Measurements from ENCODE around the gene GADD45B.
"Not testable (repeated sequence)": the region's sequence is repeated elsewhere in the genome, so short reads cannot be mapped to it uniquely, and the experiment has no call there.

The GADD45B gene

GRCh38 chr19:2514981-2515518, 39.1 kb downstream of the GADD45B start:
- no peak for DNase-seq (ENCODE audit: low read depth in 2 of 2)

DNA sequence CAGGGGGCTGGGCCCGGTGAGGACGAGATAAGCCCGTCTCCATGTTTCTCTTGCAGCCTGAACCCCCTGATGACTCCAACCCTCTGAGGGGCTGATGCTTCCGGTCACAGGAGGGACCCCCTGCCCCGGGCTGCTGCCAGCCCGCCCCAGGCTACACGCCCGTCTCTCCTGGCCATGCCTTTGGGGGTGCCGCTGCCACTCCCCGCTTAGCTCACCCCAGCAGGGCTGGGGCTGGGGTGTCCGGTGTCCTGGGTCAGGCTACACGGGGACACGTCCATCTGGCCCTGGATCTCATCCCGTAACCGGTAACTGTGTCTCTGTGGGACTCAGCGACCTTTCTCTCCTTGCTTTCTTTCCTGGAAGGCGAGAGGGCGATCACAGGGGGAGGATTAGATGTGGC, 40.8 kb downstream of the GADD45B start:
- no peak for DNase-seq (ENCODE audit: low read depth in 2 of 2)

DNA sequence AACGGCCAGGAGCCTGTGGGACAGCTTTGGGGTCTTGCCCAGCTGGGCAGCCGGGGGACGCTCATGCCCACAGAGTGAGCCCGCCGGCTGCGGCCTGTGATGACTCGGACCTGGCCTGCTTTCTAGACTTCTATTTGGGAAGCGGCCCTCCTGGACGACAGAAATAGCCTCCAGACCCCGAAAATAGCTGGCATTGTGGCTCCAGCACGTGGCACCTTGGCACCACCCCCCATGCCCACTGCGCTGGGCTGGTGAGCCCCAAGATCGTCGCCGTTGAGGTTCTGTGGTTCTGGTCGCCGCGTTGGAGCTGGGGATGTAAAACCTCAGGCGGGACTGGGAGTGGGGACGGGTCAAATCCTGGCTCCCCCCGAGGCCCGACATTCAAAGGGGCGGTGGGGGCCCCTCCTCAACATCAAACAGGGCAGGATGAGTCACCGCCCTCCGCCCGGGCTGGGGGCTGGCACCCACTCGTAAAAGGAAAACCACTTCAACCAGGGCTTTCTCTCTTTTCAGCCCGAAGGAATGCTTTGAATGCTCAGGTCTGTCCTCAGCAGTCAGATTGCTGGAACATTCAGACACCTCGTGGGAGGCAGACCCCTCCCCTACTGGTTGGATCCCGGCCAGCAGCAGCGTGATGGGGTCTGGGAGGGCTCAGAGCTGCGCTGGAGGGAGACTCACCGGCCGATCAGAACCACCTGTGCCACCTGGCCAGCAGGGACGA, 42.1 kb downstream of the GADD45B start:
- no peak for DNase-seq (ENCODE audit: low read depth in 2 of 2)

DNA sequence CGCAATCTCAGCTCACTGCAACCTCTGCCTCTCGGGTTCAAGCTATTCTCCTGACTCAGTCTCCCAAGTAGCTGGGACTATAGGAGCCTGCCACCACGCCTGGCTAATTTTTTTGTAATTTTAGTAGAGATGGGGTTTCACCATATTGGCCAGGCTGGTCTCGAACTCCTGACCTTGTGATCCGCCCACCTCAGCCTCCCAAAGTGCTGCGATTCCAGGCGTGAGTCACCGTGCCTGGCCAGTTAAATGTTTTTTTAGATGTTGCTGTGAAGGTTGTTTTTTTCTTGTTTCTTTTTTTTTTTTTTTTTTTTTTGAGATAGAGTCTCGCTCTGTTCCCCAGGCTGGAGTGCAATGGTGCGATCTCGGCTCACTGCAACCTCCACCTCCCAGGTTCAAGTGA, 42.9 kb downstream of the GADD45B start:
- DNase-seq (ENCODE audit: low read depth in 2 of 2), result not testable (repeated sequence)

DNA sequence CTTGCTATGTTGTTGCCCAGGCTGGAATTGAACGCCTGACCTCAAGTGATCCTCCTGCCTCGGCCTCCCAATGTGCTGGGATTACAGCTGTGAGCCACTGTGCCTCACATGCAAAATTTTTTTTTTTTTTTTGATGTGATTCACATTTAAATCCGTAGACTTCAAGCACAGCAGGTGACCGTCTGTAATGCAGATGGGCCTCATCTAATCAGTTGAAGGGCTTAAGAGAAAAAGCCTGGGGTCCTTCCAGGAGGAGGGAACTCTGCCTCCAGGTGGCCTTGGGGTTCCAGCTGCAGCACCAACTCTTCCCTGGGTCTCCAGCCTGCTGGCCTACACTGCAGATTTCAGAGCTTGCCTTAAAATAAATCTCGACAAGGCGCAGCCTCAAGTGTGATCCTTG, 43.6 kb downstream of the GADD45B start:
- no peak for DNase-seq (ENCODE audit: low read depth in 2 of 2)

DNA sequence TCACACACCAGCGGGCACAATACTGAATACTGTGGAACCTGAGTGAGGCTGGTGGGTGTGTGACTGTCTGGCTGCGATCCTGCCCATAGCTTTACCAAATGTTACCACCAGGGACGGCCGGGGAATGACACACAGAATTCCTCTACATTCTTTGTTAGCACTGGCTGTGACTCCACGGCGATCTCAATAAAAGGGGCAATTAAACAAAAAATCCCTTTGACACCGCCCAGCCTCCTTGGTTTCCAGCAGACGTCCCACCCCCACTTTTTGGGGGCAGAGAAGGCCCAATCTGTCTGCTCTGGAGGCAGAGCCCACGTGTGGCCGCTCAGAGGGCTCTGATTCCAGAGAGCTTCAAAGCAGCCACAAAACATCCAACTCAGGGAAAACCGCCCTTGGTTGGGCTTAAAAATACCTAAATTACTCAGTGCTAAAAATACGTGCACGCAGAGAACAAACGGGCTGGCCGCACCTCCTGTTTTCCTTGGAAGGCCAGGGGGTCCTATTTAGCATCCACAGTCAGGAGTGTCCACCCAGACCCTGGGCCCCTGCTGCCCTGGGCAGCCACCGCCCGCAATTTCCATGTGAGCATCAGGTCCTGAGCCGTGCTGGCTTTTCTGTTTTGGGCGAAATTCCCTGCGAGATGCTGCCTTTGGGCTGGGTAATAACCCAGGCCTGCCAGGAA, 47.8 kb downstream of the GADD45B start:
- DNase-seq (ENCODE audit: low read depth in 2 of 2), result no peak

DNA sequence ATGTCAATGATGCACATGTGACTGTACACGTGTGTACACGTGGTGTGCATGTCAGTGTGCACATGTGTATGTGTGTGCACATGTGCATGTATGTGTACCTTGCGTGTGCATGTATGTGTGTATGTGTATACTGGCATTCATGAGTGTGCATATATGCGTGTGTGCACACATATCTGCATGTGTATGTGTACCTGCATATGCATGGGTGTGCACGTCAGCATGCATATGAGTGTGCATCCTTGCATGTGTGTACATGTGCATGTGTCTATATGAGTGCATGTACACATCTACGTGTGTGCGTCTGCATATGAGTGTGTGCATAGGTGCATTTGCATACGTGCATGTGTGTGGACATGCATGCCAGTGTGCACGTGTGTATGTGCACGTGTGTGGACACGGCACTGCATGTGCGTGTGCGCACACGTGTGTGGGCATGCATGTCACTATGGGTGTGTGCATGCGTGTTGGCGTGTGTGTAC, 48.5 kb downstream of the GADD45B start:
- no peak for DNase-seq (ENCODE audit: low read depth in 2 of 2)

GRCh38 chr19:2524840-2525723, 49.2 kb downstream of the GADD45B start:
- DNase-seq (ENCODE audit: low read depth in 2 of 2), result no peak

- DNase-seq (ENCODE audit: low read depth in 2 of 2), result no peak
Observed at GRCh38 chr19:2527171-2527570, 51.2 kb downstream of the GADD45B start.

DNA sequence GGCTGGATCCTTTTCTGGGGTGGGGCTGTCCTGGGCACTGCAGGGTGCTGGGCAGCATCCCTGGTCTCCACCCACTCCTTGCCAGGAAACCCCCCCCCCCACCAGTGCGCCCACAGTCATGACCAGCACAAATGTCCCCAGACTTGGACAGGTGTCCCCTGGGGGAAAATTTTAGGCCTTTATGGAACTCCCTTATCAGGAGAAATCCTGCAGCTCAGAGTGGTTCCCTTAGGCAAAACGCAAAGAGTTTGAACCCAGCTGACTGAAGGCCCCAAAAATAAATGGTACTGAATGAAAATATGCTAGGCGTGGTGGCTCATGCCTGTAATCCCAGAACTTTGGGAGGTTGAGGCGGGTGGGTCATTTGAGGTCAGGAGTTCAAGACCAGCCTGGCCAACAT, 51.8 kb downstream of the GADD45B start:
- no peak for DNase-seq (ENCODE audit: low read depth in 2 of 2)

All from stimulated activated CD4-positive, alpha-beta T cell treated with anti-CD3 and anti-CD28 coated beads, Interleukin-12 subunit alpha, Interleukin-12 subunit beta, amount 100 ng/mL, for 24 hours (primary cell).